ENCODE data around the gene DPT. TPM values are rescaled to one million over a fixed set of nuclear protein-coding genes. Genes with fewer than 3 reads are reported as not detected.

Gene DPT
- total RNA-seq, 2 experiments from 2014 or later, result not detected

- Mint-ChIP-seq H3K27me3 (peaks cover 6% of the 10 kb centered on the region), H3K27ac (no peak overlapping the region), H3K36me3 (ENCODE audit: low read depth) (no peaks in the 10 kb centered on the region), H3K4me3 (no peak overlapping the region), H3K4me1 (ENCODE audit: low read depth) (no peaks in the 10 kb centered on the region), H3K9me3 (no peaks in the 10 kb centered on the region)
- no peaks in the 10 kb centered on the region for H3K9me3 ChIP-seq (ENCODE audit: control insufficient read depth in 1 of 2, insufficient read depth in 1 of 2, low read length in 2 of 2)
- no peak for DNase-seq
- no peaks in the 10 kb centered on the region for H3K4me1 ChIP-seq (ENCODE audit: insufficient read depth, low read length)
- ATAC-seq (ENCODE audit: poor library complexity), result no peak
- intact Hi-C loops (cut with DNase I, micrococcal nuclease), result no loop called here
- ChIA-PET POLR2A (no interaction called here), CTCF (no interaction called here)
- H3K4me3 ChIP-seq (ENCODE audit: low read length), result no peak overlapping the region
- H3K27ac ChIP-seq (ENCODE audit: low read depth in 1 of 2, low read length in 2 of 2), result no peak overlapping the region
- no peaks in the 10 kb centered on the region for H3K27me3 ChIP-seq (ENCODE audit: control insufficient read depth in 1 of 2, insufficient read depth in 2 of 2, low read length in 2 of 2)
- no peak for TF ChIP-seq CTCF (IDR thresholded peaks at IDR 0.05)
- no peaks in the 10 kb centered on the region for H3K36me3 ChIP-seq (ENCODE audit: insufficient read depth, low read length)
These were observed 31.5 kb downstream of the DPT start for GRCh38 chr1:168697356-168698126.

GRCh38 chr1:168696125-168696760 is 32.8 kb downstream of the DPT start:
- Histone ChIP-seq H3K27ac (ENCODE audit: low read depth in 1 of 2, low read length in 2 of 2) (no peak overlapping the region), H3K27me3 (ENCODE audit: control insufficient read depth in 1 of 2, insufficient read depth in 2 of 2, low read length in 2 of 2) (no peaks in the 10 kb centered on the region), H3K4me1 (ENCODE audit: insufficient read depth, low read length) (no peaks in the 10 kb centered on the region), H3K36me3 (ENCODE audit: insufficient read depth, low read length) (no peaks in the 10 kb centered on the region), H3K9me3 (ENCODE audit: control insufficient read depth in 1 of 2, insufficient read depth in 1 of 2, low read length in 2 of 2) (no peaks in the 10 kb centered on the region), H3K4me3 (ENCODE audit: low read length) (no peak overlapping the region)
- ATAC-seq (ENCODE audit: poor library complexity) (no peak), DNase-seq (no peak)
- intact Hi-C loops (cut with DNase I, micrococcal nuclease), result no loop called here
- no peaks in the 10 kb centered on the region for H3K27me3 Mint-ChIP-seq
- no peaks in the 10 kb centered on the region for H3K36me3 Mint-ChIP-seq (ENCODE audit: low read depth)
- H3K4me3 Mint-ChIP-seq, result no peak overlapping the region
- POLR2A ChIA-PET, result no interaction called here
- H3K9me3 Mint-ChIP-seq, result no peaks in the 10 kb centered on the region
- CTCF ChIA-PET, result no interaction called here
- no peak for TF ChIP-seq CTCF (IDR thresholded peaks at IDR 0.05)
- H3K27ac Mint-ChIP-seq, result no peak overlapping the region
- H3K4me1 Mint-ChIP-seq (ENCODE audit: low read depth), result no peaks in the 10 kb centered on the region

GRCh38 chr1:168693872-168694238 is 35.2 kb downstream of the DPT start:
- Histone ChIP-seq H3K4me3 (ENCODE audit: low read length) (no peak overlapping the region), H3K4me1 (ENCODE audit: insufficient read depth, low read length) (no peaks in the 10 kb centered on the region), H3K27me3 (ENCODE audit: control insufficient read depth in 1 of 2, insufficient read depth in 2 of 2, low read length in 2 of 2) (no peaks in the 10 kb centered on the region), H3K36me3 (ENCODE audit: insufficient read depth, low read length) (no peaks in the 10 kb centered on the region), H3K9me3 (ENCODE audit: control insufficient read depth in 1 of 2, insufficient read depth in 1 of 2, low read length in 2 of 2) (no peaks in the 10 kb centered on the region), H3K27ac (ENCODE audit: low read depth in 1 of 2, low read length in 2 of 2) (no peak overlapping the region)
- DNase-seq (no peak), ATAC-seq (ENCODE audit: poor library complexity) (no peak)
- Mint-ChIP-seq H3K4me3 (no peak overlapping the region), H3K4me1 (ENCODE audit: low read depth) (no peaks in the 10 kb centered on the region), H3K9me3 (no peaks in the 10 kb centered on the region), H3K27ac (no peak overlapping the region), H3K27me3 (no peaks in the 10 kb centered on the region), H3K36me3 (ENCODE audit: low read depth) (no peaks in the 10 kb centered on the region)
- POLR2A ChIA-PET, result no interaction called here
- TF ChIP-seq CTCF (IDR thresholded peaks at IDR 0.05), result no peak
- CTCF ChIA-PET, result no interaction called here
- intact Hi-C loops (cut with DNase I, micrococcal nuclease), result no loop called here
